Liver (tissue), 9 donors: Measurements from ENCODE around the gene TMF1. TPM values are rescaled to one million over a fixed set of nuclear protein-coding genes. Genes with fewer than 3 reads are reported as not detected.
A peak's percentile ranks its signal among the peaks of the same experiment; 100 is the strongest.

Experiments used
- DNase-seq: peaks from one replicate; pipeline ENCODE4 v3.0.0-alpha.2; 2017; ENCODE audit warnings: low spot score
- H3K27ac ChIP-seq, 2 donors: one replicate each; pipeline ENCODE4 v1.7.0; 2013; ENCODE audit warnings: inconsistent platforms in 2 of 2, low read length in 2 of 2, control low read depth in 1 of 2, low read depth in 1 of 2, mild to moderate bottlenecking in 1 of 2
- H3K27me3 ChIP-seq, 4 donors: one replicate each; pipeline versions ENCODE4 v1.6.1 to v1.7.0; 2013; ENCODE audit warnings: low read length in 3 of 4, inconsistent platforms in 1 of 4, mild to moderate bottlenecking in 1 of 4, moderate library complexity in 1 of 4; ENCODE audit not compliant: control insufficient read depth in 4 of 4, insufficient read depth in 4 of 4
- H3K36me3 ChIP-seq, 4 donors: one replicate each; pipeline versions ENCODE4 v1.6.1 to v1.7.0; 2013; ENCODE audit warnings: low read length in 3 of 4, mild to moderate bottlenecking in 3 of 4, low read depth in 1 of 4, moderate library complexity in 1 of 4; ENCODE audit not compliant: control insufficient read depth in 4 of 4, insufficient read depth in 3 of 4
- H3K4me1 ChIP-seq, 4 donors: one replicate each; pipeline versions ENCODE4 v1.6.1 to v1.7.0; 2013; ENCODE audit warnings: low read length in 3 of 4, mild to moderate bottlenecking in 3 of 4, moderate library complexity in 1 of 4; ENCODE audit not compliant: control insufficient read depth in 4 of 4, insufficient read depth in 4 of 4
- H3K4me3 ChIP-seq, 3 donors: one replicate each; pipeline versions ENCODE4 v1.6.1 to v1.7.0; 2013; ENCODE audit warnings: low read length in 3 of 3, control low read depth in 1 of 3, low read depth in 1 of 3, mild to moderate bottlenecking in 1 of 3
- H3K9ac ChIP-seq, 2 donors: one replicate each; pipeline ENCODE4 v1.7.0; 2013; ENCODE audit warnings: low read length in 2 of 2, mild to moderate bottlenecking in 2 of 2, moderate library complexity in 2 of 2, control low read depth in 1 of 2, low read depth in 1 of 2
- H3K9me3 ChIP-seq, 4 donors: one replicate each; pipeline versions ENCODE4 v1.6.1 to v1.7.0; 2013; ENCODE audit warnings: low read length in 3 of 4; ENCODE audit not compliant: control insufficient read depth in 4 of 4
- ATF3 ChIP-seq: IDR thresholded peaks from 2 replicates; pipeline ENCODE4 v1.6.1; 2016; ENCODE audit warnings: antibody characterized with exemption
- CTCF ChIP-seq: fragments of 150-350 bp; IDR thresholded peaks from 2 replicates; pipeline ENCODE4 v1.5.1; 2017; ENCODE audit warnings: improper control_type of control experiment, low read depth, low read length; ENCODE audit not compliant: missing input control
- EGR1 ChIP-seq, 2 donors: IDR thresholded peaks; 2 replicates each; pipeline ENCODE4 v1.6.1; 2016 to 2018; ENCODE audit warnings: antibody characterized with exemption in 2 of 2, low read depth in 2 of 2
- FOXA1 ChIP-seq: IDR thresholded peaks from 2 replicates; pipeline ENCODE4 v1.6.1; 2016; ENCODE audit warnings: antibody characterized with exemption
- FOXA2 ChIP-seq: IDR thresholded peaks from 2 replicates; pipeline ENCODE4 v1.6.1; 2016; ENCODE audit warnings: antibody characterized with exemption
- GABPA ChIP-seq, 2 donors: IDR thresholded peaks in 1 of 2; conservative IDR thresholded peaks in 1 of 2; 2 replicates each; pipeline ENCODE4 v1.6.1; 2016; ENCODE audit warnings: antibody characterized with exemption in 2 of 2, mild to moderate bottlenecking in 1 of 2, moderate library complexity in 1 of 2
- HNF4A ChIP-seq, 2 donors: conservative IDR thresholded peaks; 2 replicates each; pipeline ENCODE4 v1.6.1; 2016; ENCODE audit warnings: antibody characterized with exemption in 2 of 2, mild to moderate bottlenecking in 2 of 2
- HNF4G ChIP-seq: IDR thresholded peaks from 2 replicates; pipeline ENCODE4 v1.6.1; 2016; ENCODE audit warnings: antibody characterized with exemption
- JUND ChIP-seq, 2 donors: IDR thresholded peaks; 2 replicates each; pipeline ENCODE4 v1.6.1; 2016; ENCODE audit warnings: antibody characterized with exemption in 2 of 2
- MAX ChIP-seq: IDR thresholded peaks from 2 replicates; pipeline ENCODE4 v1.6.1; 2016; ENCODE audit warnings: antibody characterized with exemption
- NR2F2 ChIP-seq: IDR thresholded peaks from 2 replicates; pipeline ENCODE4 v1.6.1; 2016; ENCODE audit warnings: antibody characterized with exemption
- RAD21 ChIP-seq, 2 donors: IDR thresholded peaks; 2 replicates each; pipeline ENCODE4 v1.6.1; 2016; ENCODE audit warnings: antibody characterized with exemption in 2 of 2, mild to moderate bottlenecking in 2 of 2
- REST ChIP-seq: IDR thresholded peaks from 2 replicates; pipeline ENCODE4 v1.6.1; 2016; ENCODE audit warnings: antibody characterized with exemption, mild to moderate bottlenecking
- RXRA ChIP-seq, 2 donors: IDR thresholded peaks; 2 replicates each; pipeline ENCODE4 v1.6.1; 2017 to 2018; ENCODE audit warnings: antibody characterized with exemption in 2 of 2, mild to moderate bottlenecking in 1 of 2
- SP1 ChIP-seq: IDR thresholded peaks from 2 replicates; pipeline ENCODE4 v1.6.1; 2018; ENCODE audit warnings: antibody characterized with exemption, mild to moderate bottlenecking
- TAF1 ChIP-seq: conservative IDR thresholded peaks from 2 replicates; pipeline ENCODE4 v1.6.1; 2016; ENCODE audit warnings: antibody characterized with exemption, mild to moderate bottlenecking
- YY1 ChIP-seq: IDR thresholded peaks from 2 replicates; pipeline ENCODE4 v1.6.1; 2016; ENCODE audit warnings: antibody characterized with exemption, mild to moderate bottlenecking
- ZBTB33 ChIP-seq: IDR thresholded peaks from 2 replicates; pipeline ENCODE4 v1.6.1; 2016; ENCODE audit warnings: antibody characterized with exemption
- WGBS: extraction: QIAGEN DNeasy Blood & Tissue Kit; methylation state at CpG from one replicate; pipeline ENCODE4 v1.1.7; 2013; 5-methylcytosine and 5-hydroxymethylcytosine counted together
- polyA plus RNA-seq, 2 donors: library from polyadenylated mRNA; stranded (reverse) in 1 of 2; unstranded in 1 of 2; fragments of 200-250 nt in 1 of 2; fragments of >200 nt in 1 of 2; fragmentation: Nextera tagmentation in 1 of 2; extraction: Ambion mirVana in 1 of 2; gene quantifications; one replicate each; pipeline versions ENCODE4 v1.2.1 to v1.2.3, GENCODE V29; 2013 to 2015
- total RNA-seq, 2 donors: library from RNA; depleted of rRNA; stranded (reverse); fragments of >200 nt; gene quantifications; one replicate each; pipeline ENCODE4 v1.2.3, GENCODE V29; 2014
- donor health status: healthy.
- donor health status: healthy.
- donor health status: healthy.
- donor health status: healthy.
- donor health status: healthy.

The TMF1 gene
- total and polyA plus RNA-seq, 4 donors = 5.5 to 19.4 (median 8.6) TPM

GRCh38 chr3:69095636-69096035 is 43.5 kb upstream of the TMF1 start:
- Histone ChIP-seq H3K4me1 (peaks cover 5 to 27% (median 25%) of the 10 kb centered on the region in 4 donors), H3K27me3 (no peaks in the 10 kb centered on the region), H3K36me3 (no peaks in the 10 kb centered on the region), H3K27ac (no peak overlapping the region), H3K9ac (no peak overlapping the region), H3K9me3 (no peaks in the 10 kb centered on the region), H3K4me3 (no peak overlapping the region)
- DNase-seq = no peak
- TF ChIP-seq HNF4G (no peak), NR2F2 (no peak), EGR1 (IDR thresholded peaks at IDR 0.05; ENCODE audit: low read depth in 2 of 2) (no peak), ATF3 (no peak), GABPA (IDR thresholded peaks at IDR 0.05 in 1 of 2, conservative IDR thresholded peaks at IDR 0.05 in 1 of 2) (no peak), CTCF (no peak), SP1 (no peak), YY1 (no peak), RXRA (IDR thresholded peaks at IDR 0.05) (no peak), FOXA1 (no peak), FOXA2 (no peak)
- 86% methylated on average over 5 of the region's 5 CpGs for WGBS

- H3K27ac ChIP-seq = peak overlapping the region; percentile 27 to 43
- no peak for DNase-seq
- no peak overlapping the region for H3K9ac ChIP-seq
- H3K4me1 ChIP-seq = peaks cover 5 to 27% (median 26%) of the 10 kb centered on the region in 4 donors
- no peaks in the 10 kb centered on the region for H3K9me3 ChIP-seq
- 67% methylated on average over 8 of the region's 8 CpGs for WGBS
- no peaks in the 10 kb centered on the region for H3K27me3 ChIP-seq
- no peaks in the 10 kb centered on the region for H3K36me3 ChIP-seq
- no peak for TF ChIP-seq REST
- no peak for TF ChIP-seq ZBTB33
- no peak for TF ChIP-seq HNF4G
- TF ChIP-seq CTCF = no peak
- TF ChIP-seq NR2F2 = no peak
- TF ChIP-seq SP1 = no peak
- no peak for TF ChIP-seq TAF1
- no peak for TF ChIP-seq ATF3
- no peak for TF ChIP-seq HNF4A (conservative IDR thresholded peaks at IDR 0.05)
- TF ChIP-seq RAD21 (IDR thresholded peaks at IDR 0.05) = no peak
- TF ChIP-seq EGR1 (IDR thresholded peaks at IDR 0.05; ENCODE audit: low read depth in 2 of 2) = no peak
- TF ChIP-seq GABPA (IDR thresholded peaks at IDR 0.05 in 1 of 2, conservative IDR thresholded peaks at IDR 0.05 in 1 of 2) = no peak
- no peak for TF ChIP-seq YY1
- TF ChIP-seq RXRA (IDR thresholded peaks at IDR 0.05) = no peak
- TF ChIP-seq FOXA2 = no peak
- TF ChIP-seq MAX = no peak
- TF ChIP-seq FOXA1 = no peak
- no peak for TF ChIP-seq JUND (IDR thresholded peaks at IDR 0.05)
- H3K4me3 ChIP-seq = no peak overlapping the region
Observed at GRCh38 chr3:69094467-69095205, 42.5 kb upstream of the TMF1 start.
